Cardiac fibroblast (primary cell): ENCODE data around the gene RCSD1.

Experiments
- DNase-seq, 2 donors: peaks; one replicate each; pipeline versions ENCODE4 v3.0.0 to v3.0.0-alpha.2; 2010; ENCODE audit warnings: low read depth in 2 of 2
- H3K4me3 ChIP-seq, 2 donors: replicated peaks in 1 of 2; 1 replicate in 1 of 2; 2 replicates in 1 of 2; pipeline ENCODE4 v1.5.1; 2011; ENCODE audit warnings: low read depth in 2 of 2, low read length in 2 of 2, mild to moderate bottlenecking in 2 of 2, moderate library complexity in 1 of 2
- CTCF ChIP-seq: IDR thresholded peaks from one replicate; pipeline ENCODE4 v1.5.1; 2011; ENCODE audit warnings: low read depth, mild to moderate bottlenecking, low read length, inconsistent platforms

Gene RCSD1

DNA sequence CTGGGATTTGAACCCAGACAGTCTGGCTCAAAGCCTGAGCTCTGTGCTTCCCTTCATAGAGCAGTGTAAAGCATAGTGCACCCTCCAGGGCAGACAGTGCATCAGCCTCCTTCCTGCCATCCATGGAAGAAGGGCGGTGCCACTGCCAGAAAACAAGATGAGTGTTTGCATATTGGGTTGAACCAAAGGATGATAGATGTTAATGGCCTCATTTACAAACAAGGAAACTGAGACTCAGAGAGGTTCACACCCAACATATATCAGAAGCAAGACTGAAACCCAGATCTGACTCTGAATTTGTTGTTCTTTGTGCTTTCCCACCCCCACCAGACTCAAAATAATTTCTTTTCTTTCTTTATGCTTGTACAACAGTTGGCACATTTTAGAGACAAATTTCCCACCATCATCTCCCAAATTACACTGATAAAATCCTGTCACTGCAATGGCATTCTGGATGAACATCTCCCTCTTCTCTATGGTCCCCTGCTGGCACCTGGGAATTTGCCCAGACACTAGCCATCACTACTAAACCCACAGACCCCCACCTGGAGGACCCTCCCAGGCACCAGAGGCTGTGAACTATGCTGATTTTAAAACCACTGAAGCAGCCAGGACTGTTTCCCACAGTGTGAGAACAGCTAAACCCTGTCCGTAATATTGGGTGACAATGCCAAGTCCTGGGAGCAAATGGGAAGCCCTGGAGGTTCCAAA is 46.3 kb downstream of the RCSD1 start:
- H3K4me3 ChIP-seq: no peak overlapping the region
- no peak for TF ChIP-seq CTCF
- no peak for DNase-seq

DNA sequence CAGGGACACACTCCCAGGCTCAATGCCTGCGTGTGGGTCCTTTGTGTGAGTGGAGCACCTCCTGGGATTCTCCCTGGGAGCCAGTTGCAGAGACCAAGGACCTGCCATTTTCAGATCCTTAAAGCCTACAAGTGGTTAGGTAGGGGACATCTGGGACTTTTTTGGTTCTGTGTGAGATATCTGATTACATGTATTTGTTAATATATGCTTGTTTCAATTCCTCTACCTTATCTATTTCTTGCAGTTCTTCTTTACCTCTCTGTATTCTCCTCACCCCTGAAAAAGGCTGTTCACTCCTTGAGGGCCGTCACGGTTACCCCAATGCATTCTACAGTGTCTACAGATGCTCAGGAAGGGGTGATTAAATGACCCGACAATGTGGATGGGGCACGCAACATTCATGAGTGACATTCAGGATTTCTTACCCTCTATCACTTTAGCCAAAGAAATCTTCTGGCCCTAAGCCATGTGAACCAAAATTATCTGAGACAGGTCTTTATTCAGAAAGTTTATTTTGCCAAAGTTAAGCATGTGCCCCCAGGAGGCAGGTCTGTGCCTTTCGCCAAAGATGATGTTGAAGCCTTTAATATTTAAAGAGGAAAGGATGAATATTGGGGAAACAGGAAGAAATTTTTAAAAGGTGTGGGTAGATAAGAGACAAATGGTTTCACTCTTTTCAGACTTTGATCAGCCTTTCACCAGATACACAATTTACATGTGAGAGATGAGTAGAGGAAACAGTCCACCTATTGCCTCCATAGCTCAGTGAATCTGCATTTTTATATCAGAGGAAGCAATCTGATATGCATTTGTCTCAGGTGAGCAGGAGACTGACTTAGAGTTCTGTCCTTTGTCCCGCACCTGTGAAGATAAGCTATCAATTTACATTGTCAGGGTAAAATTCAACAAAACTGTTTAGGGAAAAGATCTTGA is 47.1 kb downstream of the RCSD1 start:
- no peak overlapping the region for H3K4me3 ChIP-seq
- no peak for DNase-seq
- no peak for TF ChIP-seq CTCF

DNA sequence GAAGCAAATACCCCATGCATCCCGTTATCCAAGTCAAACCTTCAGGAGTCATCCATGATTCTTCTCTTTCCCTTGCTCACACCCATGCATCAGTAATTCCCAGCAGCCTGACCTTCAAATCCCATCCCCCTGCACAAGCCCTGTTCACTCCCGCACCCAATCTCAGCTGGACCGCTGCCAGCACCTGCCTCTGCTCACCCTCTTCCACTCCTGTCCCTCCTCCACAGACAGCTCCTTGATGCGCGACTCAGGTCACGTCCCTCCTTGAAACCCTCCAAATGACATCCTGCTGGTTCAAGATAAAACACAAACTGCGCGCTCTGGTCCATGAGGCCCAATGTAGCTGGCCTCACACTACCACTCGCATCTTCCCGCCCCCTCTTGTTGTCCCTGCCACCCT is 48.4 kb downstream of the RCSD1 start:
- no peak for DNase-seq
- TF ChIP-seq CTCF: no peak
- no peak overlapping the region for H3K4me3 ChIP-seq

- no peak for DNase-seq
- no peak overlapping the region for H3K4me3 ChIP-seq
- TF ChIP-seq CTCF: no peak
Measured at GRCh38 chr1:167678838-167679237, 48.8 kb downstream of the RCSD1 start.

- TF ChIP-seq CTCF: no peak
- no peak for DNase-seq
- H3K4me3 ChIP-seq: no peak overlapping the region
Measured at GRCh38 chr1:167679714-167680113, 49.7 kb downstream of the RCSD1 start.

GRCh38 chr1:167681024-167681423 is 51.0 kb downstream of the RCSD1 start:
- no peak for TF ChIP-seq CTCF
- no peak for DNase-seq
- H3K4me3 ChIP-seq: no peak overlapping the region
